ENCODE data around the gene NKX6-2.

DNA sequence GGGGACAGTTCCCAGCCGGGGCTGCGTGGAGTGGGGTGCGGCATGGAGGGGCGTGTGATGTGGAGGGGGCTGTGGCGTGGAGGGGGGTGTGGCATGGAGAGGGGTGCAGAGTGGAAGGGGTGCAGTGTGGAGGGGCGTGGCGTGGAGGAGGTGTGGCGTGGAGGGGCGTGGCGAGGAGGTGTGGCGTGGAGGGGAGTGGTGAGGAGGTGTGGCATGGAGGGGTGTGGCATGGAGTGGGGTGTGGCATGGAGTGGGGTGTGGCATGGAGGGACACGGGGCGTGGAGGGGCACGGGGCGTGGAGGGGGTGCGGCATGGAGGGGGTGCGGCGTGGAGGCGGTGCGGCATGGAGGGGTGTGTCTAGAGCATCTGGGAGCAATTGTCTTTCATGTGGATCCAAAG lies 33.6 kb downstream of the NKX6-2 start:
- TF ChIP-seq CTCF (IDR thresholded peaks at IDR 0.05), result no peak
- no peak for TF ChIP-seq POLR2A (IDR thresholded peaks at IDR 0.05)
- no peak for TF ChIP-seq POLR2AphosphoS5 (IDR thresholded peaks at IDR 0.05)

All from suprapubic skin (tissue), 4 donors.